HepG2 (cell line): ENCODE data around the gene TRIM15. TPM values are rescaled to one million over a fixed set of nuclear protein-coding genes. Genes with fewer than 3 reads are reported as not detected.

Experiments
- ATAC-seq: fragments of 200-7000 bp; cut with Tn5 transposase; 3 replicates; pipeline ENCODE4 v1.9.1; 2020; ENCODE audit warnings: mild to moderate bottlenecking, moderate library complexity
- BruUV-seq: library from RNA; stranded (reverse); fragments of 400-500 nt; replicated peaks from 2 replicates; lab custom pipeline; 2021; lab: Mats Ljungman, UMichigan
- CTCF ChIA-PET: fragments of 300-600 bp; formaldehyde crosslinking; extraction: SDS; loops from one replicate; lab custom pipeline; 2021; ENCODE audit warnings: low total read pairs, inconsistent platforms, low intra/inter-chr PET ratio; lab: Yijun Ruan, JAX
- POLR2A ChIA-PET: fragments of 350-600 bp; sonication (Branson Sonifier 250); formaldehyde crosslinking; loops from one replicate; lab custom pipeline; 2020; ENCODE audit warnings: antibody characterized with exemption, inconsistent platforms; lab: Yijun Ruan, JAX
- DNase-seq: peaks from one replicate; pipeline ENCODE4 v3.0.0-alpha.2; 2015; ENCODE audit warnings: low spot score
- FAIRE-seq: peaks from 3 replicates; lab custom pipeline; 2011; peaks lifted over from hg19 to GRCh38; lab: Jason Lieb, UNC
- H2AFZ ChIP-seq: one replicate; pipeline ENCODE4 v1.6.1; 2011; ENCODE audit warnings: low read length, inconsistent platforms
- H3K27ac ChIP-seq: fragments of 300-600 bp; 3 replicates; pipeline ENCODE4 v1.8.0; 2011; ENCODE audit warnings: mixed run types, mild to moderate bottlenecking, mixed read lengths, low read length, inconsistent platforms; ENCODE audit not compliant: insufficient read depth; ENCODE audit errors: extremely low read length
- H3K27me3 ChIP-seq, 2 experiments: fragments of 200-600 bp in 1 of 2; 2 replicates in 1 of 2; 3 replicates in 1 of 2; pipeline versions ENCODE4 v1.6.0 to v1.8.0; 2011; ENCODE audit warnings: low read length in 2 of 2, mild to moderate bottlenecking in 2 of 2, moderate library complexity in 2 of 2, inconsistent platforms in 1 of 2; ENCODE audit not compliant: insufficient read depth in 2 of 2, control insufficient read depth in 1 of 2
- H3K36me3 ChIP-seq, 2 experiments: fragments of 200-600 bp in 1 of 2; replicated peaks in 1 of 2; 2 replicates in 1 of 2; 3 replicates in 1 of 2; pipeline versions ENCODE4 v1.5.1 to v1.8.0; 2011; ENCODE audit warnings: low read length in 2 of 2, inconsistent platforms in 1 of 2; ENCODE audit not compliant: insufficient read depth in 2 of 2, control insufficient read depth in 1 of 2
- H3K4me1 ChIP-seq: 2 replicates; pipeline ENCODE4 v1.5.1; 2012; ENCODE audit warnings: low read length, inconsistent platforms; ENCODE audit not compliant: insufficient read depth
- H3K4me2 ChIP-seq: 2 replicates; pipeline ENCODE4 v1.6.0; 2011; ENCODE audit warnings: low read depth, low read length, inconsistent platforms
- H3K4me3 ChIP-seq, 3 experiments: fragments of 200-600 bp in 1 of 3; sonication (generic), shearing (Covaris generic) in 1 of 3; replicated peaks in 1 of 3; 2 replicates each; pipeline ENCODE4 v1.5.1; 2011 to 2016; ENCODE audit warnings: low read length in 3 of 3, inconsistent platforms in 2 of 3, low read depth in 2 of 3, mild to moderate bottlenecking in 2 of 3, control low read depth in 1 of 3, mixed read lengths in 1 of 3; ENCODE audit not compliant: insufficient read depth in 1 of 3
- H3K79me2 ChIP-seq: one replicate; pipeline ENCODE4 v1.6.1; 2011; ENCODE audit warnings: low read length, inconsistent platforms; ENCODE audit not compliant: insufficient read depth
- H3K9ac ChIP-seq: 2 replicates; pipeline ENCODE4 v1.6.0; 2011; ENCODE audit warnings: mild to moderate bottlenecking, low read depth, low read length, inconsistent platforms; ENCODE audit not compliant: insufficient read depth
- H3K9me3 ChIP-seq: 2 replicates; pipeline ENCODE4 v1.5.1; 2012; ENCODE audit warnings: mild to moderate bottlenecking, low read length
- H4K20me1 ChIP-seq: 2 replicates; pipeline ENCODE4 v1.6.0; 2011; ENCODE audit warnings: inconsistent platforms, mild to moderate bottlenecking, low read length, moderate library complexity; ENCODE audit not compliant: insufficient read depth
- CREB3 ChIP-seq: sonication (generic); formaldehyde crosslinking; IDR thresholded peaks from 2 replicates; pipeline ENCODE4 v1.5.0; 2020; ENCODE audit warnings: missing genetic modification reagents
- CTCF ChIP-seq: sonication (generic); formaldehyde crosslinking; IDR thresholded peaks from 2 replicates; pipeline ENCODE4 v1.5.0; 2020; ENCODE audit warnings: mild to moderate bottlenecking, missing genetic modification reagents, moderate library complexity
- EEA1 ChIP-seq: sonication (generic); formaldehyde crosslinking; IDR thresholded peaks from 2 replicates; pipeline ENCODE4 v1.5.1; 2020; ENCODE audit warnings: mild to moderate bottlenecking, missing genetic modification reagents, borderline replicate concordance
- KDM5A ChIP-seq: fragments of 200-600 bp; sonication (generic); IDR thresholded peaks from 2 replicates; pipeline ENCODE4 v1.7.0; 2018; ENCODE audit warnings: antibody characterized with exemption, mild to moderate bottlenecking, low read length, borderline replicate concordance
- MYC ChIP-seq: sonication (generic); formaldehyde crosslinking; IDR thresholded peaks from 2 replicates; pipeline ENCODE4 v1.9.0; 2021; ENCODE audit warnings: missing genetic modification reagents, borderline replicate concordance
- SNAI1 ChIP-seq: sonication (generic); formaldehyde crosslinking; IDR thresholded peaks from 2 replicates; pipeline ENCODE4 v1.5.0; 2020; ENCODE audit warnings: mild to moderate bottlenecking, missing genetic modification reagents, borderline replicate concordance
- STAG1 ChIP-seq: sonication (generic); formaldehyde crosslinking; IDR thresholded peaks from 2 replicates; pipeline ENCODE4 v1.4.0; 2020; ENCODE audit warnings: missing genetic modification reagents
- TCF7L2 ChIP-seq: IDR thresholded peaks from 2 replicates; pipeline ENCODE4 v1.6.1; 2011; ENCODE audit warnings: mild to moderate bottlenecking, low read depth, low read length, moderate library complexity
- TEAD3 ChIP-seq: optimal IDR thresholded peaks from 2 replicates; pipeline ENCODE3; 2016; ENCODE audit warnings: borderline replicate concordance
- ZFP82 ChIP-seq: sonication (generic); formaldehyde crosslinking; IDR thresholded peaks from 2 replicates; pipeline ENCODE4 v1.5.1; 2020; ENCODE audit warnings: mild to moderate bottlenecking, missing genetic modification reagents, borderline replicate concordance
- ZNF780A ChIP-seq: sonication (generic); formaldehyde crosslinking; IDR thresholded peaks from 2 replicates; pipeline ENCODE4 v1.8.0; 2022; ENCODE audit warnings: mild to moderate bottlenecking, missing genetic modification reagents, moderate library complexity
- ZUFSP ChIP-seq: sonication (generic); formaldehyde crosslinking; IDR thresholded peaks from 2 replicates; pipeline ENCODE4 v1.9.0; 2021; ENCODE audit warnings: missing genetic modification reagents, mild to moderate bottlenecking, borderline replicate concordance
- WGBS: methylation state at CpG from one replicate; pipeline ENCODE4 v1.1.6; 2017; ENCODE audit warnings: low lambda C conversion rate; 5-methylcytosine and 5-hydroxymethylcytosine counted together
- in situ Hi-C: cut with HindIII; loops from 2 replicates; pipeline ENCODE4 v1.10.0; 2017; ENCODE audit warnings: low pct_unique_long_range_greater_than_20kb; ENCODE audit not compliant: extremely low pct_ligation_motif_present
- intact Hi-C: fragments of 100-400 bp; cut with micrococcal nuclease; formaldehyde crosslinking; loops from one replicate; pipeline ENCODE4 v1.10.0; 2022; ENCODE audit not compliant: unreplicated experiment
- polyA plus RNA-seq, 8 experiments: library from polyadenylated mRNA; depleted of rRNA in 3 of 8; stranded (reverse) in 7 of 8; unstranded in 1 of 8; fragments of >200 nt; fragmentation: Illumina TruSeq in 4 of 8; extraction: Trizol in 4 of 8; gene quantifications; 2 replicates each; pipeline versions ENCODE4 v1.2.1 to v1.2.3, GENCODE V29; 2011 to 2016; ENCODE audit warnings: low read depth in 4 of 8, missing spikeins in 1 of 8, mixed read lengths in 1 of 8; ENCODE audit not compliant: insufficient read depth in 1 of 8
- total RNA-seq, 5 experiments: library from RNA; depleted of rRNA; stranded (reverse); fragments of >200 nt; fragmentation: Illumina TruSeq; extraction: Trizol; gene quantifications; 2 replicates each; pipeline ENCODE4 v1.2.3, GENCODE V29; 2016; ENCODE audit warnings: low read depth in 1 of 5

The TRIM15 gene
- total and polyA plus RNA-seq, 2 of the 13 experiments (the other 11 are each of a cell fraction or from before 2014, with no cell fraction given), result 35.1 to 38.2 TPM

- no peak overlapping the region for H3K9ac ChIP-seq
- peaks cover 31 to 71% of the 10 kb centered on the region in 2 experiments for H3K36me3 ChIP-seq
- DNase-seq (no peak), ATAC-seq (peak; percentile 37), FAIRE-seq (no peak)
- peaks cover 5% of the 10 kb centered on the region; the same call in 1 of the 2 replicates for H3K4me1 ChIP-seq
- no peak overlapping the region for H3K27ac ChIP-seq
- no peaks in the 10 kb centered on the region for H3K27me3 ChIP-seq
- H2AFZ ChIP-seq, result no peak overlapping the region
- no peaks in the 10 kb centered on the region for H4K20me1 ChIP-seq
- ChIA-PET CTCF (no interaction called here), POLR2A (no interaction called here)
- TF ChIP-seq STAG1, result 0 out of 2 replicates have a peak, but pooled peaks have one; percentile 10
- TF ChIP-seq EEA1 (CRISPR knock-in tag), result no peak
- 0 out of 2 replicates have a peak, but pooled peaks have one; percentile 21 for TF ChIP-seq MYC
- peak; percentile 89 for TF ChIP-seq TEAD3 (CRISPR knock-in tag)
- TF ChIP-seq CTCF (CRISPR knock-in tag), result peak; percentile 28; the same call in 1 of the 2 replicates
- TF ChIP-seq ZFP82, result no peak
- 92% methylated on average over 5 of the region's 5 CpGs for WGBS
- no peak overlapping the region for H3K4me3 ChIP-seq
- H3K79me2 ChIP-seq, result no peaks in the 10 kb centered on the region
- no TSS peak for BruUV-seq
- no peak overlapping the region for H3K4me2 ChIP-seq
- no peaks in the 10 kb centered on the region for H3K9me3 ChIP-seq
- in situ Hi-C loops (no loop called here), intact Hi-C loops (no loop called here)
Observed at GRCh38 chr6:30188541-30188940, 25.2 kb downstream of the TRIM15 start.

- ATAC-seq (no peak), FAIRE-seq (no peak), DNase-seq (no peak)
- Histone ChIP-seq H3K4me1 (no peaks in the 10 kb centered on the region), H3K79me2 (no peaks in the 10 kb centered on the region), H3K9me3 (no peaks in the 10 kb centered on the region), H3K27ac (no peak overlapping the region), H4K20me1 (no peaks in the 10 kb centered on the region), H2AFZ (no peak overlapping the region), H3K4me2 (no peak overlapping the region), H3K36me3 (peaks cover 43 to 80% of the 10 kb centered on the region in 2 experiments), H3K27me3 (no peaks in the 10 kb centered on the region), H3K9ac (no peak overlapping the region), H3K4me3 (no peak overlapping the region)
- in situ Hi-C loops (no loop called here), intact Hi-C loops (no loop called here)
- ChIA-PET POLR2A (no interaction called here), CTCF (no interaction called here)
- BruUV-seq, result no TSS peak
- 95% methylated on average over 6 of the region's 7 CpGs for WGBS
- no peak for TF ChIP-seq TCF7L2
- TF ChIP-seq ZNF780A (CRISPR knock-in tag), result no peak
- TF ChIP-seq ZUFSP (CRISPR knock-in tag), result no peak
- no peak for TF ChIP-seq KDM5A
- TF ChIP-seq CREB3 (CRISPR knock-in tag), result no peak
- TF ChIP-seq SNAI1 (CRISPR knock-in tag), result no peak
Observed at GRCh38 chr6:30192076-30192475, 28.7 kb downstream of the TRIM15 start.
